B cell (primary cell): ENCODE measurements around the gene VPS26A. TPM values are rescaled to one million over a fixed set of nuclear protein-coding genes. Genes with fewer than 3 reads are reported as not detected.
A peak's percentile ranks its signal among the peaks of the same experiment; 100 is the strongest.

Source experiments
- ATAC-seq: fragments of 200-7000 bp; cut with Tn5 transposase; one replicate; pipeline ENCODE4 v1.10.0; 2021; ENCODE audit warnings: low read depth, mild to moderate bottlenecking, moderate number of reproducible peaks, moderate library complexity
- CTCF ChIA-PET: fragments of 350-600 bp; sonication (Branson Sonifier 250); formaldehyde crosslinking; loops from one replicate; lab custom pipeline; 2021; ENCODE audit warnings: antibody characterized with exemption, inconsistent platforms; lab: Charles Lee
- POLR2A ChIA-PET: fragments of 350-600 bp; sonication (Branson Sonifier 250); formaldehyde crosslinking; loops from one replicate; lab custom pipeline; 2021; ENCODE audit warnings: antibody characterized with exemption; lab: Charles Lee
- DNase-seq: peaks from one replicate; pipeline ENCODE4 v3.0.0; 2013
- H2AFZ ChIP-seq: 2 replicates; pipeline ENCODE4 v1.6.1; 2012; ENCODE audit warnings: mild to moderate bottlenecking, low read depth, low read length; ENCODE audit not compliant: insufficient read depth, poor library complexity, severe bottlenecking
- H3K27ac ChIP-seq, 2 donors: 1 replicate in 1 of 2; 2 replicates in 1 of 2; pipeline ENCODE4 v1.5.1; 2012 to 2013; ENCODE audit warnings: low read length in 2 of 2, mild to moderate bottlenecking in 2 of 2, moderate library complexity in 1 of 2
- H3K27me3 ChIP-seq, 4 experiments: fragments of 200-600 bp in 1 of 4; sonication (generic) in 1 of 4; replicated peaks in 1 of 4; 1 replicate in 2 of 4; 2 replicates in 2 of 4; pipeline versions ENCODE4 v1.6.1 to v1.7.0; 2013 to 2016; ENCODE audit warnings: low read length in 3 of 4, mild to moderate bottlenecking in 2 of 4, mixed read lengths in 1 of 4, moderate library complexity in 1 of 4; ENCODE audit not compliant: insufficient read depth in 4 of 4, control insufficient read depth in 3 of 4; ENCODE audit errors: control extremely low read depth in 1 of 4
- H3K36me3 ChIP-seq, 2 experiments: replicated peaks in 1 of 2; 1 replicate in 1 of 2; 2 replicates in 1 of 2; pipeline versions ENCODE4 v1.6.1 to v1.7.1; 2013; ENCODE audit warnings: low read length in 1 of 2; ENCODE audit not compliant: insufficient read depth in 2 of 2, control insufficient read depth in 1 of 2; ENCODE audit errors: control extremely low read depth in 1 of 2, extremely low read depth in 1 of 2
- H3K4me1 ChIP-seq, 2 donors: fragments of 200-600 bp in 1 of 2; sonication (generic) in 1 of 2; 1 replicate in 1 of 2; 2 replicates in 1 of 2; pipeline versions ENCODE4 v1.5.1 to v1.6.1; 2013 to 2017; ENCODE audit warnings: low read length in 2 of 2; ENCODE audit not compliant: control insufficient read depth in 2 of 2, insufficient read depth in 2 of 2
- H3K4me2 ChIP-seq: replicated peaks from 2 replicates; pipeline ENCODE3; 2012; ENCODE audit warnings: mild to moderate bottlenecking, low read depth, low read length; ENCODE audit not compliant: poor library complexity, severe bottlenecking
- H3K4me3 ChIP-seq, 5 experiments: fragments of 200-600 bp in 1 of 5; sonication (generic) in 1 of 5; 1 replicate in 3 of 5; 2 replicates in 2 of 5; pipeline versions ENCODE4 v1.5.1 to v1.7.0; 2011 to 2016; ENCODE audit warnings: low read length in 4 of 5, mild to moderate bottlenecking in 4 of 5, low read depth in 2 of 5, control low read depth in 1 of 5, moderate library complexity in 1 of 5; ENCODE audit not compliant: insufficient read depth in 1 of 5; ENCODE audit errors: control extremely low read depth in 1 of 5, extremely low read depth in 1 of 5
- H3K79me2 ChIP-seq: fragments of 200-600 bp; sonication (generic); one replicate; pipeline ENCODE4 v1.6.0; 2016; ENCODE audit warnings: low read length; ENCODE audit not compliant: control insufficient read depth, insufficient read depth
- H3K9ac ChIP-seq: fragments of 200-600 bp; sonication (generic); 2 replicates; pipeline ENCODE4 v1.6.1; 2017; ENCODE audit warnings: mild to moderate bottlenecking, low read length, moderate library complexity
- H3K9me3 ChIP-seq, 3 donors: one replicate each; pipeline versions ENCODE4 v1.6.1 to v1.7.1; 2013; ENCODE audit warnings: low read length in 2 of 3; ENCODE audit not compliant: control insufficient read depth in 2 of 3, insufficient read depth in 1 of 3; ENCODE audit errors: control extremely low read depth in 1 of 3
- H4K20me1 ChIP-seq: 2 replicates; pipeline ENCODE4 v1.6.0; 2012; ENCODE audit warnings: mild to moderate bottlenecking, low read length; ENCODE audit not compliant: insufficient read depth, control insufficient read depth, poor library complexity, severe bottlenecking
- H3K27ac Mint-ChIP-seq: one replicate; pipeline ENCODE4 v1.8.0; 2021; ENCODE audit warnings: mixed read lengths
- H3K27me3 Mint-ChIP-seq: one replicate; pipeline ENCODE4 v1.8.0; 2021; ENCODE audit warnings: mixed read lengths
- H3K4me1 Mint-ChIP-seq: one replicate; pipeline ENCODE4 v1.8.0; 2021; ENCODE audit warnings: mixed read lengths
- H3K4me3 Mint-ChIP-seq: one replicate; pipeline ENCODE4 v1.8.0; 2021; ENCODE audit warnings: mixed read lengths
- H3K9me3 Mint-ChIP-seq: one replicate; pipeline ENCODE4 v1.8.0; 2022; ENCODE audit warnings: mixed read lengths; ENCODE audit not compliant: insufficient read depth
- EZH2 ChIP-seq: IDR thresholded peaks from 2 replicates; pipeline ENCODE4 v1.6.1; 2012; ENCODE audit warnings: borderline replicate concordance, low read depth, mild to moderate bottlenecking, moderate library complexity, low read length; ENCODE audit not compliant: insufficient read depth, poor library complexity, severe bottlenecking
- WGBS: methylation state at CpG from one replicate; pipeline ENCODE4 v1.1.5; 2013; ENCODE audit warnings: missing lambda C conversion rate; ENCODE audit not compliant: insufficient coverage; 5-methylcytosine and 5-hydroxymethylcytosine counted together
- intact Hi-C: fragments of 100-400 bp; cut with micrococcal nuclease; formaldehyde crosslinking; loops from one replicate; pipeline ENCODE4 v1.10.0; 2022
- polyA plus RNA-seq: library from polyadenylated mRNA; depleted of rRNA; stranded (reverse); fragments of >200 nt; gene quantifications from 2 replicates; pipeline ENCODE4 v1.2.3, GENCODE V29; 2012
- total RNA-seq, 2 donors: library from RNA; stranded (reverse); fragments of 120-200 nt in 1 of 2; gene quantifications; 1 replicate in 1 of 2; 2 replicates in 1 of 2; pipeline versions ENCODE4 v1.2.3 to v1.2.4, GENCODE V29; 2013 to 2022
- TF ChIP-seq, protein P1 (sequence below): fragments of 200-600 bp; IDR thresholded peaks from one replicate; pipeline ENCODE4 v1.8.0; 2022; ENCODE audit warnings: antibody characterized with exemption, mild to moderate bottlenecking

The VPS26A gene
- total and polyA plus RNA-seq, 2 donors (not counting 1 experiment from before 2014, with no cell fraction given): 5.0 to 29.9 TPM

DNA sequence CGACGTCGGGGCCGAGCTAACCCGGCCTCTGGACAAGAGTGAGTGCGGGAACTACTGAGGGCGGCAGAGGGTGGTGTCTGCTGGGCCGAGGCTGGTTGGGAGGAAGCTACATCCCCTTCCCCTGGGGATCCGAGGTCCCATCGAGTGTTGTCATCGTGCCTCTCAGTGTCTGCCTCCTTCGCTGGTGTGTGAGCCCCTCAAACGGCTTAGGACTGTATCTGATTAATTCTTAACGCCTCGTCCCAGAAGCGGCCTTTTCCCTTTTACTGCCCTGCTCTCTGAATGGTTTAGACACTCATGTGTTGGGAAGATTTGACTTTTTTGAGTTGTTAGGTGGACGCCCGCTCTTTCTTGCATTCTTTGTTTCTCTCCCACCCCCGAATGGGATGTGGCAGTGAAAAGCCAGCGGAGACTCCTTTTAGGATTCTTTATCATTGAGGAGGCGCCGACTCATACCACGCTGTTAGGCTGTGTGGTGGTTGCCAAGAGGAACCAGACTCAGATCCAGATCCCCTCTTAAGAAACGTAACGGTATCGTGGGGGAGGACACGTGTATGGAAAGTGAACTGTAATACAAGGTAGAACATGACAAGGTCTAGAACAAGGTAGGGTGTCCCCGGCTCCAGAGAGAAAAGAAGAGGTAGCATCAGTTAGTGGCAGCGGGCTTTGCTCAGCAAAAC is 56.7 kb downstream of the VPS26A start:
- H3K27me3 ChIP-seq: no peaks in the 10 kb centered on the region
- peak overlapping the region; percentile 91 to 99 for H3K27ac ChIP-seq
- H2AFZ ChIP-seq: peak overlapping the region; percentile 86

More for the DNA sequence above, 56.7 kb downstream of the VPS26A start:
- Mint-ChIP-seq H3K9me3 (no peaks in the 10 kb centered on the region), H3K4me1 (peaks cover 41% of the 10 kb centered on the region), H3K27me3 (no peaks in the 10 kb centered on the region), H3K4me3 (peak overlapping the region; percentile 97), H3K27ac (peak overlapping the region; percentile 100)
- ChIA-PET CTCF (interaction anchor here (0.5 kb wide), 1 partner anchor 59 kb away, joined by 6 read pairs; no protein-coding TSS in a partner anchor), POLR2A (interaction anchor here (1.4 kb wide), 1 partner anchor 225 kb away, joined by 4 read pairs; the partner anchor contains the start of gene DDX21)
- DNase-seq (no peak), ATAC-seq (peak; percentile 15)
- Histone ChIP-seq H3K4me1 (peaks cover 11 to 18% of the 10 kb centered on the region in 2 donors), H3K4me3 (peak overlapping the region; percentile 79 to 96 (median 94)), H4K20me1 (peaks cover 6% of the 10 kb centered on the region), H3K9ac (peak overlapping the region; percentile 97), H3K4me2 (peak overlapping the region; percentile 85), H3K36me3 (peaks cover 0 to 17% of the 10 kb centered on the region in 2 experiments), H3K79me2 (peaks cover 53% of the 10 kb centered on the region), H3K9me3 (no peaks in the 10 kb centered on the region)
- TF ChIP-seq EZH2: no peak
- TF ChIP-seq, protein P1, sequence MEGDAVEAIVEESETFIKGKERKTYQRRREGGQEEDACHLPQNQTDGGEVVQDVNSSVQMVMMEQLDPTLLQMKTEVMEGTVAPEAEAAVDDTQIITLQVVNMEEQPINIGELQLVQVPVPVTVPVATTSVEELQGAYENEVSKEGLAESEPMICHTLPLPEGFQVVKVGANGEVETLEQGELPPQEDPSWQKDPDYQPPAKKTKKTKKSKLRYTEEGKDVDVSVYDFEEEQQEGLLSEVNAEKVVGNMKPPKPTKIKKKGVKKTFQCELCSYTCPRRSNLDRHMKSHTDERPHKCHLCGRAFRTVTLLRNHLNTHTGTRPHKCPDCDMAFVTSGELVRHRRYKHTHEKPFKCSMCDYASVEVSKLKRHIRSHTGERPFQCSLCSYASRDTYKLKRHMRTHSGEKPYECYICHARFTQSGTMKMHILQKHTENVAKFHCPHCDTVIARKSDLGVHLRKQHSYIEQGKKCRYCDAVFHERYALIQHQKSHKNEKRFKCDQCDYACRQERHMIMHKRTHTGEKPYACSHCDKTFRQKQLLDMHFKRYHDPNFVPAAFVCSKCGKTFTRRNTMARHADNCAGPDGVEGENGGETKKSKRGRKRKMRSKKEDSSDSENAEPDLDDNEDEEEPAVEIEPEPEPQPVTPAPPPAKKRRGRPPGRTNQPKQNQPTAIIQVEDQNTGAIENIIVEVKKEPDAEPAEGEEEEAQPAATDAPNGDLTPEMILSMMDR: no peak
- 7% methylated on average over 17 of the region's 29 CpGs for WGBS
- intact Hi-C loops: loop anchor here (1.0 to 2.0 kb wide), 2 partner anchors 42 to 279 kb away; partner anchors contain the start of gene DDX50
